ENCODE results near the gene SOWAHD.
"Not testable (repeated sequence)": the region's sequence is repeated elsewhere in the genome, so short reads cannot be mapped to it uniquely, and the experiment has no call there.

SOWAHD gene

GRCh38 chrX:119750131-119750530 is 8.3 kb upstream of the SOWAHD start:
- H3K9ac ChIP-seq (ENCODE audit: low read depth, low read length); H3K9me3 ChIP-seq (ENCODE audit: control insufficient read depth, insufficient read depth, low read length); H3K36me3 ChIP-seq (ENCODE audit: insufficient read depth, low read length); H3K4me1 ChIP-seq (ENCODE audit: insufficient read depth, low read length): not testable (repeated sequence)

DNA sequence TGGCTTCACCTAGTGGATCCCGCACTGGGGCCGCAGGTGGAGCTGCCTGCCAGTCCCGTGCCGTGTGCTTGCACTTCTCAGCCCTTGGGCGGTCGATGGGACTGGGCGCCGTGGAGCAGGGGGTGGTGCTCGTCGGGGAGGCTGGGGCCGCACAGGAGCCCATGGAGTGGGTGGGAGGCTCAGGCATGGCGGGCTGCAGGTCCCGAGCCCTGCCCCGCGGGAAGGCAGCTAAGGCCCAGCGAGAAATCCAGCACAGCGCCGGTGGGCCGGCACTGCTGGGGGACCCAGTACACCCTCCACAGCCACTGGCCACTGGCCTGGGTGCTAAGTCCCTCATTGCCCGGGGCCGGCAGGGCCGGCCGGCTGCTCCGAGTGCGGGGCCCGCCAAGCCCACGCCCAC is 7.6 kb upstream of the SOWAHD start:
- not testable (repeated sequence) for H3K9me3 ChIP-seq (ENCODE audit: control insufficient read depth, insufficient read depth, low read length); H3K9ac ChIP-seq (ENCODE audit: low read depth, low read length); H3K4me1 ChIP-seq (ENCODE audit: insufficient read depth, low read length); H3K36me3 ChIP-seq (ENCODE audit: insufficient read depth, low read length)

GRCh38 chrX:119753001-119753400 is 5.4 kb upstream of the SOWAHD start:
- Histone ChIP-seq H3K9ac (ENCODE audit: low read depth, low read length) (no peak overlapping the region), H3K4me1 (ENCODE audit: insufficient read depth, low read length) (peaks cover 22% of the 10 kb centered on the region), H3K36me3 (ENCODE audit: insufficient read depth, low read length) (no peaks in the 10 kb centered on the region), H3K9me3 (ENCODE audit: control insufficient read depth, insufficient read depth, low read length) (no peaks in the 10 kb centered on the region)

- H3K9ac ChIP-seq (ENCODE audit: low read depth, low read length): no peak overlapping the region
- peaks cover 22% of the 10 kb centered on the region for H3K4me1 ChIP-seq (ENCODE audit: insufficient read depth, low read length)
- no peaks in the 10 kb centered on the region for H3K36me3 ChIP-seq (ENCODE audit: insufficient read depth, low read length)
- H3K9me3 ChIP-seq (ENCODE audit: control insufficient read depth, insufficient read depth, low read length): no peaks in the 10 kb centered on the region
These were observed 4.6 kb upstream of the SOWAHD start for GRCh38 chrX:119753639-119754257.

DNA sequence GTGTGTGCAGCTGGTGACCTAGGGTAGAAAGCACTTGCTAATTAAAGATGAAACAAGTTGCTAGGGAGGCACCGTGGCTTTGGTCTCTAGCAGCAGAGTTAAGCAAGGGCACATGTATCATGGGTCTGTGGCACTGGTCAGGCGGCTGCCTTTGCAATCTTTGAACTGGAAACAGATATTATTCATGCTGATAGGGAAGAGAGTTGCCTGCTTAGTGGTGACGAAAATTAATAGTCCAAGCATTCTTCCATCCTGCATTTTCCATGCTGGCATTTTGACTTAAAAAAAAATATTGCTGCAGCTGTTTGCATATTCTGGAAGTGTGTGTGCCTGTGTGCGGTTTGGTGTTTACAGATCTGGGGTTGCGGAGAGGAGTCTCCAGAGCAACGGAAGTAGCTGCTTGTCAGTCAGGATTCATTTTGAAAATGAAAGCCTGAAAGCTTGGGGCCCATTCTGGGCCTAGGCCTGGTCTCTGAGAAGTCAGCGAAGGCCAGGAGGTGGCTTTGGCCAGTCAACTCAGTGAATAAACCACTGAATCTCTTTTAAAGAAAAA is 2.3 kb upstream of the SOWAHD start:
- no peaks in the 10 kb centered on the region for H3K36me3 ChIP-seq (ENCODE audit: insufficient read depth, low read length)
- peaks cover 22% of the 10 kb centered on the region for H3K4me1 ChIP-seq (ENCODE audit: insufficient read depth, low read length)
- H3K9me3 ChIP-seq (ENCODE audit: control insufficient read depth, insufficient read depth, low read length): no peaks in the 10 kb centered on the region
- no peak overlapping the region for H3K9ac ChIP-seq (ENCODE audit: low read depth, low read length)

GRCh38 chrX:119756926-119757635 is 1.3 kb upstream of the SOWAHD start:
- peaks cover 22% of the 10 kb centered on the region for H3K4me1 ChIP-seq (ENCODE audit: insufficient read depth, low read length)
- H3K36me3 ChIP-seq (ENCODE audit: insufficient read depth, low read length): no peaks in the 10 kb centered on the region
- peak overlapping the region; percentile 54; the same call in 1 of the 2 replicates for H3K9ac ChIP-seq (ENCODE audit: low read depth, low read length)

GRCh38 chrX:119757646-119757978 is 776 bp upstream of the SOWAHD start:
- Histone ChIP-seq H3K36me3 (ENCODE audit: insufficient read depth, low read length) (no peaks in the 10 kb centered on the region), H3K4me1 (ENCODE audit: insufficient read depth, low read length) (peaks cover 21% of the 10 kb centered on the region), H3K9me3 (ENCODE audit: control insufficient read depth, insufficient read depth, low read length) (no peaks in the 10 kb centered on the region), H3K9ac (ENCODE audit: low read depth, low read length) (peak overlapping the region; percentile 54)

More at GRCh38 chrX:119756926-119757635, 1.3 kb upstream of the SOWAHD start:
- H3K9me3 ChIP-seq (ENCODE audit: control insufficient read depth, insufficient read depth, low read length): no peaks in the 10 kb centered on the region

- Histone ChIP-seq H3K9ac (ENCODE audit: low read depth, low read length) (peak overlapping the region; percentile 54), H3K9me3 (ENCODE audit: control insufficient read depth, insufficient read depth, low read length) (no peaks in the 10 kb centered on the region), H3K36me3 (ENCODE audit: insufficient read depth, low read length) (no peaks in the 10 kb centered on the region), H3K4me1 (ENCODE audit: insufficient read depth, low read length) (peaks cover 24% of the 10 kb centered on the region)
These were observed 401 bp downstream of the SOWAHD start for GRCh38 chrX:119758731-119759247.

- H3K4me1 ChIP-seq (ENCODE audit: insufficient read depth, low read length): peaks cover 25% of the 10 kb centered on the region
- H3K9ac ChIP-seq (ENCODE audit: low read depth, low read length): peak overlapping the region; percentile 54; the same call in 1 of the 2 replicates
- H3K36me3 ChIP-seq (ENCODE audit: insufficient read depth, low read length): no peaks in the 10 kb centered on the region
- no peaks in the 10 kb centered on the region for H3K9me3 ChIP-seq (ENCODE audit: control insufficient read depth, insufficient read depth, low read length)
These were observed 919 bp downstream of the SOWAHD start for GRCh38 chrX:119759248-119759766.

GRCh38 chrX:119760026-119760877 is 1.9 kb downstream of the SOWAHD start:
- Histone ChIP-seq H3K36me3 (ENCODE audit: insufficient read depth, low read length) (no peaks in the 10 kb centered on the region), H3K9me3 (ENCODE audit: control insufficient read depth, insufficient read depth, low read length) (no peaks in the 10 kb centered on the region), H3K9ac (ENCODE audit: low read depth, low read length) (peak overlapping the region; percentile 54), H3K4me1 (ENCODE audit: insufficient read depth, low read length) (peaks cover 25% of the 10 kb centered on the region)

DNA sequence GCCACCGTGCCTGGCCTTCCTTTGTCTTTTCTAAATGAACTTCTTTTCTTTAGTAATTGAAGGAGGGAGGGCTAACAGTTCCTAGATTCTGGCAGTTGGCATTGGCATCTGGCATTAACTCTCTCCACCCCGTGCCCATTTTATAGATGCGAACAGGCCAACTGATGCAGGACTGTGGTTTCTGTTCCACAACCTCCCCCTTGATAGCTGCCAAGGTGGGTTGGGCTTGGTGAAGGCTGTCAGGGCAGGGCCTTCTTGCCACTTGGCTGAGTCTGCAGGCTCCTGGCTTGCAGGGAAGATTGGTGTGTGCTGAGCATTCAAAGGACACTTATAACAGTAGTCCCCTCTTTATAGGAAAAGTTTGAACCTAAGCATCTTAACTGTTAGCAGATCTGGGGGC is 4.3 kb downstream of the SOWAHD start:
- peaks cover 8% of the 10 kb centered on the region; the same call in 1 of the 2 replicates for H3K4me1 ChIP-seq (ENCODE audit: insufficient read depth, low read length)
- H3K9ac ChIP-seq (ENCODE audit: low read depth, low read length): 0 out of 2 replicates have a peak overlapping the region, but pooled peaks have one; percentile 7
- no peaks in the 10 kb centered on the region for H3K36me3 ChIP-seq (ENCODE audit: insufficient read depth, low read length)
- H3K9me3 ChIP-seq (ENCODE audit: control insufficient read depth, insufficient read depth, low read length): no peaks in the 10 kb centered on the region

DNA sequence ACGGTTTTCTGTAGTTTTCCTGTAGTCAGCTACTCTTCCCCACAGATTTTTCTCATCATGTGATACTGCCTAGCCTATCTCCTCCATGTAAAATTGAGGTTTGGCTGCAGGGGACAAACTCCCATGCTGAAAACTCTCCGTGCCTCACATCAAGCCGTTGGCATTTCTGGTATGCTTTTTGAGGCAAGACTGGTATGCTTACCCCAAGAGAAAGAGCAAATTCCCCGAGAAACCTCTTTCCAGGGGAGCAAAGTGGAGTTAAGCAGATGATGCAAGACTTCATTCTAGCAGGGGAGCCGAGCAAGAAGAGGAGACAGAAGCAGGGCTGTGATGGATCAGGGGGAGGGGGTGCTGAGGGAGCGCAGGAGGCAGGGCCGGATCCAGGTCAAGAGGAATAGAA is 4.8 kb downstream of the SOWAHD start:
- H3K36me3 ChIP-seq (ENCODE audit: insufficient read depth, low read length): no peaks in the 10 kb centered on the region
- peaks cover 8% of the 10 kb centered on the region; the same call in 1 of the 2 replicates for H3K4me1 ChIP-seq (ENCODE audit: insufficient read depth, low read length)
- no peaks in the 10 kb centered on the region for H3K9me3 ChIP-seq (ENCODE audit: control insufficient read depth, insufficient read depth, low read length)
- peak overlapping the region; percentile 23; the same call in 1 of the 2 replicates for H3K9ac ChIP-seq (ENCODE audit: low read depth, low read length)

DNA sequence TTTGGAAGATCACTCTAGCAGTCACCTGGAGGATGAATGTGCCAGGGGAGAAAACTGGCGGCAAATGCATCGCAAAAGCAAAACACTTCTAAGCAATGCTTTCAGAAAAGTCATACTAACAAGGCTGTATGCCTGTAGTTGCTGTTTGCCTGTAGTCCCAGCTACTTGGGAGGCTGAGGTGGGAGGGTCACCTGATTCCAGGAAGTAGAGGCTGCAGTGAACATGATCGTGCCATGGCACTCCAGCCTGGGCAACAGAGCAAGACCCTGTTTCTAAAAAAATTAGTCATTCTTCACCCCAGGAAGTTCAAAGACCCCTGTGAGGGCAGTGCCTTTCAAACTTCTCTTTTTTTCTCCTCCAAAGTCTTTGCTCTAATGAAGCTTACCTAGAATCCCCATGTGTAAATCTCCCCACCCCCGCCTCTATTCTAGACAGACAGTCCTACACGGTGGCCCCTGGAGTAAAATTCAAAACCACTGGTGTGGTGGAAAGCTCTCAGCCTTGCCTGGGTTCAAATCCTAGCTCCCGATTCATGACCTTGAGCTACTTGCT is 5.5 kb downstream of the SOWAHD start:
- Histone ChIP-seq H3K9me3 (ENCODE audit: control insufficient read depth, insufficient read depth, low read length) (no peaks in the 10 kb centered on the region), H3K9ac (ENCODE audit: low read depth, low read length) (0 out of 2 replicates have a peak overlapping the region, but pooled peaks have one; percentile 23), H3K36me3 (ENCODE audit: insufficient read depth, low read length) (no peaks in the 10 kb centered on the region), H3K4me1 (ENCODE audit: insufficient read depth, low read length) (peaks cover 8% of the 10 kb centered on the region; the same call in 1 of the 2 replicates)

- not testable (repeated sequence) for H3K9ac ChIP-seq (ENCODE audit: low read depth, low read length); H3K9me3 ChIP-seq (ENCODE audit: control insufficient read depth, insufficient read depth, low read length); H3K36me3 ChIP-seq (ENCODE audit: insufficient read depth, low read length); H3K4me1 ChIP-seq (ENCODE audit: insufficient read depth, low read length)
These were observed 10.0 kb downstream of the SOWAHD start for GRCh38 chrX:119768436-119768835.
